HEK293 (cell line): Measurements from ENCODE around the gene MRPL41.

Experiments
- CTCF ChIA-PET: fragments of 350-600 bp; formaldehyde crosslinking; extraction: SDS; loops from one replicate; lab custom pipeline; 2021; ENCODE audit warnings: antibody characterized with exemption; lab: Yijun Ruan, JAX
- POLR2A ChIA-PET: fragments of 300-600 bp; formaldehyde crosslinking; extraction: SDS; loops from one replicate; lab custom pipeline; 2020; ENCODE audit warnings: antibody characterized with exemption, inconsistent platforms; lab: Yijun Ruan, JAX
- H3K27ac ChIP-seq: fragments of 200-500 bp; sonication (Bioruptor generic); 2 replicates; pipeline ENCODE4 v1.5.1; 2014; ENCODE audit warnings: low read depth, low read length, control low read depth, inconsistent platforms; ENCODE audit errors: extremely low read depth
- H3K36me3 ChIP-seq, 2 experiments: fragments of 200-500 bp in 1 of 2; sonication (Bioruptor generic) in 1 of 2; 1 replicate in 1 of 2; 2 replicates in 1 of 2; pipeline ENCODE4 v1.5.1; 2014 to 2017; ENCODE audit warnings: inconsistent platforms in 2 of 2, low read length in 2 of 2; ENCODE audit not compliant: control insufficient read depth in 2 of 2, insufficient read depth in 1 of 2
- H3K4me1 ChIP-seq: fragments of 200-500 bp; sonication (Bioruptor generic); 2 replicates; pipeline ENCODE4 v1.5.1; 2014; ENCODE audit warnings: mild to moderate bottlenecking, low read length, inconsistent platforms; ENCODE audit not compliant: control insufficient read depth, insufficient read depth
- H3K4me3 ChIP-seq: 2 replicates; pipeline ENCODE4 v1.5.1; 2011; ENCODE audit warnings: low read depth, mild to moderate bottlenecking, control low read depth, low read length, moderate library complexity
- H3K9me3 ChIP-seq: fragments of 200-500 bp; sonication (Bioruptor generic); 2 replicates; pipeline ENCODE4 v1.5.1; 2014; ENCODE audit warnings: low read depth, low read length, inconsistent platforms; ENCODE audit not compliant: control insufficient read depth, insufficient read depth
- CTCF ChIP-seq: fragments of 450-650 bp; formaldehyde crosslinking; IDR thresholded peaks from 2 replicates; pipeline ENCODE4 v1.5.1; 2016; ENCODE audit warnings: missing biosample characterization, missing genetic modification characterization
- OSR2 ChIP-seq: fragments of 450-650 bp; formaldehyde crosslinking; IDR thresholded peaks from 2 replicates; pipeline ENCODE4 v1.5.1; 2016; ENCODE audit warnings: missing biosample characterization, missing genetic modification characterization
- PATZ1 ChIP-seq: fragments of 450-650 bp; formaldehyde crosslinking; IDR thresholded peaks from 2 replicates; pipeline ENCODE4 v1.5.1; 2016; ENCODE audit warnings: missing biosample characterization, missing genetic modification characterization
- PRDM1 ChIP-seq: fragments of 450-650 bp; formaldehyde crosslinking; IDR thresholded peaks from 2 replicates; pipeline ENCODE4; 2016; ENCODE audit warnings: missing biosample characterization, missing genetic modification characterization
- SCRT2 ChIP-seq: fragments of 450-650 bp; formaldehyde crosslinking; IDR thresholded peaks from 2 replicates; pipeline ENCODE4 v1.5.1; 2016; ENCODE audit warnings: missing biosample characterization, missing genetic modification characterization
- ZBTB7A ChIP-seq: fragments of 450-650 bp; formaldehyde crosslinking; IDR thresholded peaks from 2 replicates; pipeline ENCODE4 v1.5.1; 2016; ENCODE audit warnings: low read depth, missing biosample characterization, missing genetic modification characterization
- ZIC2 ChIP-seq: fragments of 450-650 bp; formaldehyde crosslinking; IDR thresholded peaks from 2 replicates; pipeline ENCODE4 v1.5.1; 2016; ENCODE audit warnings: missing biosample characterization, missing genetic modification characterization
- ZNF274 ChIP-seq, 2 experiments: fragments of 200-500 bp in 1 of 2; fragments of 450-650 bp in 1 of 2; sonication (Bioruptor generic) in 1 of 2; formaldehyde crosslinking in 1 of 2; IDR thresholded peaks; 2 replicates each; pipeline versions ENCODE4 v1.5.1 to v1.6.1; 2014 to 2016; ENCODE audit warnings: borderline replicate concordance in 1 of 2, inconsistent platforms in 1 of 2, low read length in 1 of 2, missing biosample characterization in 1 of 2, missing genetic modification characterization in 1 of 2
- ZNF311 ChIP-seq: fragments of 450-650 bp; formaldehyde crosslinking; IDR thresholded peaks from 2 replicates; pipeline ENCODE4 v1.5.1; 2017; ENCODE audit warnings: missing biosample characterization, missing genetic modification characterization, borderline replicate concordance
- ZNF366 ChIP-seq: fragments of 450-650 bp; formaldehyde crosslinking; conservative IDR thresholded peaks from 2 replicates; pipeline ENCODE4 v1.5.1; 2016; ENCODE audit warnings: missing biosample characterization, missing genetic modification characterization
- ZNF449 ChIP-seq: fragments of 450-650 bp; formaldehyde crosslinking; IDR thresholded peaks from 2 replicates; pipeline ENCODE4 v1.5.1; 2017; ENCODE audit warnings: missing biosample characterization, mild to moderate bottlenecking, missing genetic modification characterization, moderate library complexity
- ZNF513 ChIP-seq: fragments of 450-650 bp; IDR thresholded peaks from 2 replicates; pipeline ENCODE4 v1.5.1; 2018; ENCODE audit warnings: missing biosample characterization, missing genetic modification characterization
- ZNF514 ChIP-seq: fragments of 450-650 bp; formaldehyde crosslinking; IDR thresholded peaks from 2 replicates; pipeline ENCODE4 v1.5.1; 2016; ENCODE audit warnings: missing biosample characterization, missing genetic modification characterization
- ZNF548 ChIP-seq: fragments of 450-650 bp; formaldehyde crosslinking; IDR thresholded peaks from 2 replicates; pipeline ENCODE4 v1.5.1; 2016; ENCODE audit warnings: missing biosample characterization, missing genetic modification characterization
- ZNF561 ChIP-seq: fragments of 450-650 bp; IDR thresholded peaks from 2 replicates; pipeline ENCODE4 v1.5.1; 2018; ENCODE audit warnings: missing biosample characterization, missing genetic modification characterization, borderline replicate concordance
- ZNF639 ChIP-seq: fragments of 450-650 bp; formaldehyde crosslinking; IDR thresholded peaks from 2 replicates; pipeline ENCODE4 v1.5.1; 2016; ENCODE audit warnings: missing biosample characterization, missing genetic modification characterization
- ZNF654 ChIP-seq: fragments of 450-650 bp; formaldehyde crosslinking; IDR thresholded peaks from 2 replicates; pipeline ENCODE4 v1.5.1; 2016; ENCODE audit warnings: low read depth, missing biosample characterization, missing genetic modification characterization
- ZNF837 ChIP-seq: fragments of 450-650 bp; formaldehyde crosslinking; IDR thresholded peaks from 2 replicates; pipeline ENCODE4 v1.5.1; 2016; ENCODE audit warnings: missing biosample characterization, missing genetic modification characterization
- ZSCAN23 ChIP-seq: fragments of 450-650 bp; formaldehyde crosslinking; IDR thresholded peaks from 2 replicates; pipeline ENCODE4 v1.5.1; 2016; ENCODE audit warnings: missing biosample characterization, missing genetic modification characterization

MRPL41 gene

GRCh38 chr9:137582286-137582860 is 30.7 kb downstream of the MRPL41 start:
- ChIA-PET CTCF (interaction anchor here (0.7 to 2.2 kb wide), 15 partner anchors 8 to 484 kb away, joined by 3 to 16 read pairs (median 4); partner anchors contain the start of genes EHMT1 and ZMYND19), POLR2A (interaction anchor here (1.3 to 5.7 kb wide), 4 partner anchors 9 to 37 kb away, joined by 3 to 28 read pairs (median 17); partner anchors contain the start of genes ARRDC1, EHMT1 and ZMYND19)
- TF ChIP-seq SCRT2 (tag by site-specific recombination) (peak; percentile 69), ZNF561 (0 out of 2 replicates have a peak, but pooled peaks have one; percentile 37), ZNF654 (tag by site-specific recombination) (peak; percentile 83), ZNF548 (tag by site-specific recombination) (no peak), CTCF (tag by site-specific recombination) (peak; percentile 28; the same call in 1 of the 2 replicates), ZNF274 (IDR thresholded peaks at IDR 0.05; ENCODE audit: low read length) (no peak), ZNF274 (tag by site-specific recombination; IDR thresholded peaks at IDR 0.05; ENCODE audit: borderline replicate concordance) (no peak), ZNF837 (tag by site-specific recombination) (no peak), ZIC2 (tag by site-specific recombination) (no peak)
- Histone ChIP-seq H3K4me1 (no peaks in the 10 kb centered on the region; the same call in 1 of the 2 replicates), H3K4me3 (no peak overlapping the region), H3K36me3 (peaks cover 7 to 77% of the 10 kb centered on the region in 2 experiments; a peak in 2 of 3 replicates), H3K9me3 (no peaks in the 10 kb centered on the region), H3K27ac (no peak overlapping the region)

GRCh38 chr9:137583347-137583746 is 31.7 kb downstream of the MRPL41 start:
- Histone ChIP-seq H3K36me3 (peaks cover 11 to 85% of the 10 kb centered on the region in 2 experiments; a peak in 2 of 3 replicates), H3K4me1 (no peaks in the 10 kb centered on the region; the same call in 1 of the 2 replicates), H3K4me3 (no peak overlapping the region), H3K27ac (no peak overlapping the region), H3K9me3 (no peaks in the 10 kb centered on the region)
- no peak for TF ChIP-seq ZNF449 (tag by site-specific recombination)
- no peak for TF ChIP-seq OSR2
- TF ChIP-seq ZSCAN23 (tag by site-specific recombination) = no peak
- TF ChIP-seq ZBTB7A (tag by site-specific recombination) = no peak
- TF ChIP-seq ZNF311 (tag by site-specific recombination) = no peak
- TF ChIP-seq PATZ1 (tag by site-specific recombination) = no peak
- no peak for TF ChIP-seq PRDM1 (tag by site-specific recombination)
- no peak for TF ChIP-seq ZNF639 (tag by site-specific recombination)
- no peak for TF ChIP-seq ZNF514 (tag by site-specific recombination)
- no peak for TF ChIP-seq ZNF366 (tag by site-specific recombination)
- no peak for TF ChIP-seq ZNF513 (tag by site-specific recombination)
- CTCF ChIA-PET = interaction anchor here (0.6 kb wide), 1 partner anchor 114 kb away, joined by 3 read pairs; no protein-coding TSS in a partner anchor
- POLR2A ChIA-PET = interaction anchor here (0.6 to 1.6 kb wide), 2 partner anchors 33 to 36 kb away, joined by 4 read pairs; partner anchors contain the start of gene EHMT1
